HL-60 (cell line): ENCODE measurements around the gene GRIFIN.

ENCODE experiments used
- DNase-seq, 2 experiments: peaks; one replicate each; pipeline ENCODE4 v3.0.0-alpha.2; 2010 to 2020; ENCODE audit warnings: low read depth in 1 of 2, low spot score in 1 of 2
- H3K27ac ChIP-seq: fragments of 250-450 bp; sonication (Bioruptor Pico); replicated peaks from 2 replicates; pipeline ENCODE4 v1.5.1; 2020; ENCODE audit warnings: mild to moderate bottlenecking, moderate library complexity
- H3K27me3 ChIP-seq: fragments of 250-450 bp; sonication (Bioruptor Pico); 2 replicates; pipeline ENCODE4 v1.5.1; 2021; ENCODE audit warnings: mild to moderate bottlenecking, moderate library complexity; ENCODE audit not compliant: insufficient read depth, poor library complexity, severe bottlenecking
- H3K4me3 ChIP-seq: replicated peaks from 2 replicates; pipeline ENCODE4 v1.5.1; 2011; ENCODE audit warnings: mild to moderate bottlenecking, control low read depth, low read length; ENCODE audit not compliant: insufficient read depth
- CTCF ChIP-seq: IDR thresholded peaks from one replicate; pipeline ENCODE4 v1.5.1; 2011; ENCODE audit warnings: low read length, control low read depth, inconsistent platforms; ENCODE audit not compliant: insufficient read depth
- GABPA ChIP-seq: IDR thresholded peaks from 2 replicates; pipeline ENCODE4 v1.6.1; 2012; ENCODE audit warnings: low read depth
- POLR2AphosphoS5 ChIP-seq: IDR thresholded peaks from 2 replicates; pipeline ENCODE4 v1.6.1; 2012; ENCODE audit warnings: low read depth
- REST ChIP-seq: IDR thresholded peaks from 2 replicates; pipeline ENCODE4 v1.6.1; 2012; ENCODE audit warnings: low read depth; ENCODE audit not compliant: insufficient replicate concordance
- SPI1 ChIP-seq: IDR thresholded peaks from 2 replicates; pipeline ENCODE4 v1.6.1; 2012; ENCODE audit warnings: low read depth, mild to moderate bottlenecking, borderline replicate concordance

The GRIFIN gene

GRCh38 chr7:2500701-2501100 lies 24.5 kb upstream of the GRIFIN start:
- Histone ChIP-seq H3K27me3 (peaks cover 9% of the 10 kb centered on the region), H3K27ac (no peak overlapping the region), H3K4me3 (no peak overlapping the region)
- DNase-seq, result no peak
- TF ChIP-seq CTCF (no peak), GABPA (no peak), REST (no peak), POLR2AphosphoS5 (no peak), SPI1 (no peak)

GRCh38 chr7:2499719-2500430 lies 23.7 kb upstream of the GRIFIN start:
- no peak for TF ChIP-seq GABPA
- no peak for TF ChIP-seq REST
- no peak for TF ChIP-seq SPI1
- TF ChIP-seq CTCF, result no peak
- TF ChIP-seq POLR2AphosphoS5, result no peak
- Histone ChIP-seq H3K27me3 (peaks cover 9% of the 10 kb centered on the region), H3K27ac (no peak overlapping the region), H3K4me3 (no peak overlapping the region)
- no peak for DNase-seq

GRCh38 chr7:2499181-2499580 lies 23.0 kb upstream of the GRIFIN start:
- TF ChIP-seq GABPA (no peak), POLR2AphosphoS5 (no peak), REST (no peak), CTCF (no peak), SPI1 (no peak)
- no peak overlapping the region for H3K4me3 ChIP-seq
- no peak overlapping the region for H3K27ac ChIP-seq
- H3K27me3 ChIP-seq, result peaks cover 9% of the 10 kb centered on the region
- no peak for DNase-seq
